SK-N-MC (cell line): Measurements from ENCODE around the gene TBC1D28.
"Not testable (repeated sequence)": the region's sequence is repeated elsewhere in the genome, so short reads cannot be mapped to it uniquely, and the experiment has no call there.

Source experiments
- EZH2 ChIP-seq: fragments of 200-600 bp; sonication (generic); IDR thresholded peaks from one replicate; pipeline ENCODE4 v1.6.1; 2017; ENCODE audit warnings: antibody characterized with exemption
- POLR2AphosphoS5 ChIP-seq: IDR thresholded peaks from 2 replicates; pipeline ENCODE4 v1.6.1; 2012; ENCODE audit warnings: mild to moderate bottlenecking, low read depth, low read length, borderline replicate concordance

DNA sequence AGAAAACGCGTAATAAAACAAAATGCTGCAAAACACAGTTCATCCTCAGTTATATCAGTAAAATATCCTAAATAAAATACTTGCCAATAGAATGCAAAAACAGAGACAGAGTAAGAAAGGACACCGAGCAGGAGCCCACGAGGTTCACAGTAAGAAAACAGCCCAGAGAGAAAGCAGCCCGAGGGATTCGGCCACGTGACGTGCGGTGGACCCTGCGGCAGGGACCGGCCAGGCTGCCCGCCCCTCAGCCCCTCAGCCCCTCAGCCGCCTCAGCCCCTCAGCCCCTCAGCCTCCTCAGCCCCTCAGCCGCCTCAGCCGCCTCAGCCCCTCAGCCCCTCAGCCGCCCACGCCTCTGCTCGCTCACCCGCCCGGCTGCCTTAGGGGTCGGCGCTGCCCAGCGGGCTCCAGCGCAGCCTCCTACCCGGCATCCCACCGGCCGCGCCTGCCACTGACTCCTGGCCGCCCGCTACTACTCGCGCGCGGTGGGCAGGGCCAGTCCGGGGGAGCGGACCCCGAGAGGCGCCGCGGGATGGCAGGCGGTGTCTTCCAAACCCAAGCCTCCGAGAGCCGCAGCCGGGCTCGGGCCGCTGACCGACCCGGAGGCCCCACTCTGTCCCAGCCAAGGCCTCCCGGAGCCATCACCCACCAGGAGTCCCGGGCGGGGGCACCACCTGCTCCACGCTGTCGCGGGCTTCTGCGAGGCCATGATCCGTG lies 9.5 kb downstream of the TBC1D28 start:
- TF ChIP-seq EZH2, POLR2AphosphoS5: not testable (repeated sequence)
